ENCODE measurements around the gene EVX1. TPM values are rescaled to one million over a fixed set of nuclear protein-coding genes. Genes with fewer than 3 reads are reported as not detected.

Gene EVX1
- total and polyA plus RNA-seq, 2 of the 13 experiments (the other 11 are each of a cell fraction or from before 2014, with no cell fraction given), result not detected

- Histone ChIP-seq H3K9ac (ENCODE audit: insufficient read depth, low read depth, low read length) (no peak overlapping the region), H3K4me3 (replicated peaks in 1 of 3; ENCODE audit: insufficient read depth in 1 of 3, low read depth in 2 of 3, low read length in 3 of 3) (no peak overlapping the region), H2AFZ (ENCODE audit: low read length) (no peak overlapping the region), H3K36me3 (replicated peaks in 1 of 2; ENCODE audit: control insufficient read depth in 1 of 2, insufficient read depth in 2 of 2, low read length in 2 of 2) (no peaks in the 10 kb centered on the region), H3K27me3 (ENCODE audit: control insufficient read depth in 1 of 2, insufficient read depth in 2 of 2, low read length in 2 of 2) (no peaks in the 10 kb centered on the region), H3K4me1 (ENCODE audit: insufficient read depth, low read length) (no peaks in the 10 kb centered on the region), H4K20me1 (ENCODE audit: insufficient read depth, low read length) (no peaks in the 10 kb centered on the region), H3K79me2 (ENCODE audit: insufficient read depth, low read length) (no peaks in the 10 kb centered on the region), H3K4me2 (ENCODE audit: low read depth, low read length) (no peak overlapping the region), H3K9me3 (ENCODE audit: low read length) (no peaks in the 10 kb centered on the region), H3K27ac (ENCODE audit: extremely low read length, insufficient read depth, low read length) (no peak overlapping the region)
- ATAC-seq (no peak), FAIRE-seq (no peak), DNase-seq (ENCODE audit: low spot score) (no peak)
- no TSS peak for BruUV-seq (replicated peaks)
- intact Hi-C loops (cut with micrococcal nuclease; ENCODE audit: unreplicated experiment) (no loop called here), in situ Hi-C loops (cut with HindIII; ENCODE audit: extremely low pct_ligation_motif_present, low pct_unique_long_range_greater_than_20kb) (no loop called here)
- TF ChIP-seq CEBPB (IDR thresholded peaks at IDR 0.05; ENCODE audit: borderline replicate concordance, low read depth, low read length), result peak; percentile 63; the same call in 1 of the 2 replicates
- no peak for TF ChIP-seq ZNF296 (CRISPR knock-in tag; conservative IDR thresholded peaks at IDR 0.05)
- TF ChIP-seq ZBTB14 (CRISPR knock-in tag; IDR thresholded peaks at IDR 0.05), result no peak
- TF ChIP-seq ZGPAT (CRISPR knock-in tag; IDR thresholded peaks at IDR 0.05), result no peak
- TF ChIP-seq HOXA3 (CRISPR knock-in tag; IDR thresholded peaks at IDR 0.05), result no peak
- WGBS (ENCODE audit: low lambda C conversion rate), result 33% methylated on average over 1 of the region's 1 CpG
- POLR2A ChIA-PET, result no interaction called here
- CTCF ChIA-PET (ENCODE audit: low intra/inter-chr PET ratio, low total read pairs), result no interaction called here
These were observed 28.8 kb downstream of the EVX1 start for GRCh38 chr7:27271384-27271783.

- peak; percentile 36 for FAIRE-seq
- intact Hi-C loops (cut with micrococcal nuclease; ENCODE audit: unreplicated experiment) (no loop called here), in situ Hi-C loops (cut with HindIII; ENCODE audit: extremely low pct_ligation_motif_present, low pct_unique_long_range_greater_than_20kb) (no loop called here)
- Histone ChIP-seq H3K79me2 (ENCODE audit: insufficient read depth, low read length) (no peaks in the 10 kb centered on the region), H3K4me3 (replicated peaks in 1 of 3; ENCODE audit: insufficient read depth in 1 of 3, low read depth in 2 of 3, low read length in 3 of 3) (no peak overlapping the region), H2AFZ (ENCODE audit: low read length) (no peak overlapping the region), H3K9me3 (ENCODE audit: low read length) (no peaks in the 10 kb centered on the region), H3K36me3 (replicated peaks in 1 of 2; ENCODE audit: control insufficient read depth in 1 of 2, insufficient read depth in 2 of 2, low read length in 2 of 2) (no peaks in the 10 kb centered on the region), H3K4me2 (ENCODE audit: low read depth, low read length) (no peak overlapping the region), H3K27ac (ENCODE audit: extremely low read length, insufficient read depth, low read length) (no peak overlapping the region), H3K9ac (ENCODE audit: insufficient read depth, low read depth, low read length) (no peak overlapping the region), H3K27me3 (ENCODE audit: control insufficient read depth in 1 of 2, insufficient read depth in 2 of 2, low read length in 2 of 2) (no peaks in the 10 kb centered on the region), H4K20me1 (ENCODE audit: insufficient read depth, low read length) (no peaks in the 10 kb centered on the region), H3K4me1 (ENCODE audit: insufficient read depth, low read length) (peaks cover 13% of the 10 kb centered on the region)
- WGBS (ENCODE audit: low lambda C conversion rate), result 6% methylated on average over 2 of the region's 2 CpGs
- CTCF ChIA-PET (ENCODE audit: low intra/inter-chr PET ratio, low total read pairs), result no interaction called here
- TF ChIP-seq ZBTB38 (CRISPR knock-in tag; IDR thresholded peaks at IDR 0.05) (no peak), SP4 (CRISPR knock-in tag; IDR thresholded peaks at IDR 0.05) (no peak), FOSL2 (CRISPR knock-in tag; IDR thresholded peaks at IDR 0.05) (peak; percentile 49; the same call in 1 of the 2 replicates), BORCS8-MEF2B (CRISPR knock-in tag; IDR thresholded peaks at IDR 0.05) (no peak), YEATS4 (CRISPR knock-in tag; IDR thresholded peaks at IDR 0.05; ENCODE audit: borderline replicate concordance) (no peak), MEIS1 (CRISPR knock-in tag; IDR thresholded peaks at IDR 0.05; ENCODE audit: borderline replicate concordance) (no peak), ATM (IDR thresholded peaks at IDR 0.05; ENCODE audit: borderline replicate concordance) (no peak)
- DNase-seq (ENCODE audit: low spot score), result peak; percentile 35
- POLR2A ChIA-PET, result no interaction called here
- no TSS peak for BruUV-seq (replicated peaks)
- ATAC-seq, result peak; percentile 88
These were observed 35.0 kb downstream of the EVX1 start for GRCh38 chr7:27277628-27278027.
